HG03432 (cell line): ENCODE measurements around the gene PKDCC.
A peak's percentile ranks its signal among the peaks of the same experiment; 100 is the strongest.

Source experiments
- ATAC-seq: cut with Tn5 transposase; IDR thresholded peaks from one replicate; pipeline ENCODE4 v1.9.1; 2021; ENCODE audit warnings: mild to moderate bottlenecking, moderate library complexity; ENCODE audit not compliant: unreplicated experiment

Gene PKDCC, protein sequence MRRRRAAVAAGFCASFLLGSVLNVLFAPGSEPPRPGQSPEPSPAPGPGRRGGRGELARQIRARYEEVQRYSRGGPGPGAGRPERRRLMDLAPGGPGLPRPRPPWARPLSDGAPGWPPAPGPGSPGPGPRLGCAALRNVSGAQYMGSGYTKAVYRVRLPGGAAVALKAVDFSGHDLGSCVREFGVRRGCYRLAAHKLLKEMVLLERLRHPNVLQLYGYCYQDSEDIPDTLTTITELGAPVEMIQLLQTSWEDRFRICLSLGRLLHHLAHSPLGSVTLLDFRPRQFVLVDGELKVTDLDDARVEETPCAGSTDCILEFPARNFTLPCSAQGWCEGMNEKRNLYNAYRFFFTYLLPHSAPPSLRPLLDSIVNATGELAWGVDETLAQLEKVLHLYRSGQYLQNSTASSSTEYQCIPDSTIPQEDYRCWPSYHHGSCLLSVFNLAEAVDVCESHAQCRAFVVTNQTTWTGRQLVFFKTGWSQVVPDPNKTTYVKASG

DNA sequence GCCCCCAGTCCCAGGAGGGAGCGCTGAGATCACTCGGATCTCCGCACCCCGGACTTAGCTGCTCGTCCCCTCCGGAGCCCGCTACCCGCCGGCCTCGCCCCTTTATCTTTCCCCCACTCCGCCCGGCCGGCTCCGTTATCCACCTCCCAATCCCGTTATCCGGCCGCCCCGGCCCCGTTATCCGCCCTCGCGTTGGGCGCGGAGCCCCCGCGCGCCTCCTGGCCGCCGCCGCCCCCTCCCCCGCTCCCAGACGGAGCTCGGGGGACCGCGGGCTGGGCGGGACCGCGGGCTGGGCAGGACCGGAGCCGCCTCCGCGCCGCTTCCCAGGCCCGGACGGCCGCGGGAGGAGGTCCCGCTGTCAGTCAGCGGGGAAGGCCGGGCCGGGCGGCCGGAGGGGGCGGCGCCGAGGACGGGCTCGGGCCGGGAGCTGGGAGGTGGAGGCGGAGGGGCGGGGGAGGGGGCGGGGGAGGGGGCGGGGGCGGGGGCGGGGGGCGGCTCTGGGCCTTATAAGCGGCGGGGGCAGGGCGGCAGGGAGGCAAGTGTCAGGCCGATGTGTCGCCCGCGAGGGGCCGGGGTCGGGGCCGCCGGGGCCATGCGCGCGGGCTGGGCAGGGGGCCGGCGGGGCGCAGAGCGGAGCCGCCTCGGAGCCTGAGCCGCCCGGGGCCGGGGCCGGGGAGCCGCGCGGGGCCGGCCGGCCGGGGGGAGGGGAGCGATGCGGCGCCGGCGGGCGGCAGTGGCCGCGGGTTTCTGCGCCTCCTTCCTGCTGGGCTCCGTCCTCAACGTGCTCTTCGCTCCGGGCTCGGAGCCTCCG lies at the start of gene PKDCC:
Gene PKDCC, plus strand, starts transcription at position 534 of the 811 bp plus-strand sequence. Its CDS starts 179 bp downstream, at position 713.
- peak; percentile 72 for ATAC-seq

DNA sequence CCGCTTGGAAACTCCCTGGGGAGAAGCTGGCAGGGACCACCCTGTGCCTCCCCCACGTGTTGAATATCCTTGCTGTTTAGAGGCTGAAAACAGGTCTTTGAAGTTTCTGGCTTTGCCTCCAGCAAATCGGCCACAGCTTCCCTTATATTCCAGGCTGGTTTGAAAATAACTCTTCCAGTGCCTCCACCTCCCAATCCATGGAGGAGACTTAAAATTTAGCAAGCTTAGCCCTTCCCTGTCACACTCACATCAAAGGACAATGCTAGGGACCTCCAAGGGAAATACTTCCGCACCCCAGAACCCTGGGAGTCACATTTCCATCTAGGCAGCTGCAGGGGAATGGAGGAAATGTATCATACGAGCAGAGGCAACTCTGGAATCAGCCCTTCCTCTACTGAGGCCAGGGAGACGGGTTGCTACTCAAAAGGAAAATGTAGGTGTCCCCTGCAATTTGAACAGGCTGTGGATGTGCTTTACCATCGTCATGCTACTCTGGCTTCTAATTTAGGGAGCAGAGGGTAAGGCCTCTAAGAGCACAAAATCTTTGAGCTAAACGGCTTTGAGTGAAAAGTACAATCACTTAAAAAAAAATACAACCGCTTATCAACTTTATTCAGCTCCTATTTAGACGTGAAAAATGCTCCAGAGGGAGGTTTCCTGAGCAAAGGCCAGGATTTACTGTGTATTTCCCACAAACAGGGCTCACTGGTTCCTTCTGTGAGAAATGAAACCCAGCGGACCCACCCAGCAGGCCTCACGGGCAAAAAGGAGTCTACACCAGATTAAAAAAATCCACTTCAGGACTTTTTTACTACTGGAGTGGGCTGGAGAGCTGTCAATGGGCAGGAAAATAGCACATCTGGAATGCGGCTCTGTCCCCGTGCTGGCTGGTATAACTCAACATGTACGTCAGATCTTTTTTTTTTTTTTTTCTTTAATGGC lies 49.4 kb upstream of the PKDCC start:
- no peak for ATAC-seq

DNA sequence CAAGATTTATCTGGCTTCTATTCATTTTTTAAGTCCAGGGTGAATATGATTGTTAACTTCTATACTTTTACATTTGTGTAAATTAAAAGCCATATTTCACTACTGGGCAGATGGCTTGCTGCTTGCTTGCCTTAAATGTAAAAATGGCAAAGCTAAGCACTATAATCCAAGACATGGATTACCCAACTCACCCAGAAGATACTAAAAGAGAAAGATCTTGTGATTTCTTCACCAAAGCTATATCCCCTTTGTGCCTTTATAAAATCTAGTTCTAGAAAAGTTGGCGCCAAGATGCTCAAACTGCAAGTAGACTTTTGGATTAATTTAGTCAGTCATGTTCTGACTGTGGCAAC lies 48.7 kb upstream of the PKDCC start:
- ATAC-seq, result no peak

DNA sequence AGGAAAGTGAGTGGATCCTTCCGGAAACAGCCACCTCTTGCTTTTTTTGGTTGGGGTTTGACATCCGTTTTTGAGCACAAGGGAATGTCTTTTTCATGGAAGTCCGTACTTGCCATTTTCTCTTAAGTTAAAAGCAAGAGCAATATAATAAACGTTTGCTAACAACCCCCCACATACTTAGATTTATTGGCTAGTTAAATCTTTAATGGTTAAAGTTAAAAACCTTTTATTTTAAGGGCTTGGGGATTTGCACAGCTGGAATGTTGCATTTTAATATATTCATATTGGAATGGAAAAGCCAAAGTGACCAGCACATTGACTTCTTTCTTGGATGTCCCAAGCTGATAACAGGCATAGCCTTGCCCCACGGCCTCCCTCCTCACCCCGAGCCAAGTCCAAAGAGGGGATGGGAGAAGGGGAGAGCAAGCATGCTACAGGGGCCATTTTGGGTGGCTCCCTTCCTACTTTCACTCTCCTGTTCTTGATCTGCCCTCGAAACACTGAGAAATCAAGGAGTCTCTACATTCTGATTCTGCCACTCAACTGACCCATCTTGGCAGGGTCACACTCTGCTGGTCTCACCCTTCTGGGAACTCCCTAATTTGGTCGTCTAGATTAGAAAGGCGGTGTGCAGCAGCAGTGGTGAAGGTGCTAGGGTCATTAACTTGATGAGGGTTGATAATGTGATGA lies 48.1 kb upstream of the PKDCC start:
- ATAC-seq, result no peak

DNA sequence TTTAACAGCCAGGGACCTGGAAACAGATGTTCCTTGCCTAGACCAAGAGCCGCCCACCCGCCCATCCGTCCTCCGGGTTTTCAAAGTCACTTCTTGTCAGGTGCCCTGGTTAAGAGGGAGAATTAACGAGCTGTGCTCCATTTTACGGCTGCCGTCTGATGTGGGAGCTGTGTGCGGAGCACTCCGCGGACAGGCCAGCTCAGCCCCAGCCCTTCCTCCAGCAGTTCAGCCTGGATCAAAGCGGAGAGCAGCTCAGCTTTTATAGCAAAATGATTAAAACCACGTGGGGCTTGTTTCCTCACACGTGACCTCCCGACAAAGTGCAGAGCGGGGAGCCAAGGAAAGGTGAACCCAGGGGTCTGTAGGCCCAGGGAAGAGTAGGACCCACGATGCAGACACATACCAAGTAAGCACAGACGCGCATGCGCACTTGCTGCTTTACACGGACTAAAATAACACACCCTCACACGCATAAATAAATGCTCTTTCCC lies 46.1 kb upstream of the PKDCC start:
- no peak for ATAC-seq

DNA sequence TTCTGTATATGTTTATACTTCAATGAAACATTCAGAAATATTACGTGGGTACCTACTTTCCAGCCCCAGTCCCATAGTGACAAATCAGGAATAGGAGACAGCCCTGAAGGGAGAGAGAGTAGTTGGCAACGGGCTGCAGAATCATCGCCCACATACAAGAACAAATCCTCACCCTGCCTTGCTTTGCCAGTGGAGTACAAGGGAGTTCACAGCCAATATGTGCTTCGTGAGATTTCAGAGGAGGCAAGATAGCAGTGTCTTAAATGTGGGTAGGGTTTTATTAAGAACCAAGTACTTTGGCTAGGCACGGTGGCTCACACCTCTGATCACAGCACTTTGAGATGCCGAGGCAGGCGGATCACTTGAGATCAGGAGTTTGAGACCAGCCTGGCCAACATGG lies 40.3 kb upstream of the PKDCC start:
- ATAC-seq, result no peak

DNA sequence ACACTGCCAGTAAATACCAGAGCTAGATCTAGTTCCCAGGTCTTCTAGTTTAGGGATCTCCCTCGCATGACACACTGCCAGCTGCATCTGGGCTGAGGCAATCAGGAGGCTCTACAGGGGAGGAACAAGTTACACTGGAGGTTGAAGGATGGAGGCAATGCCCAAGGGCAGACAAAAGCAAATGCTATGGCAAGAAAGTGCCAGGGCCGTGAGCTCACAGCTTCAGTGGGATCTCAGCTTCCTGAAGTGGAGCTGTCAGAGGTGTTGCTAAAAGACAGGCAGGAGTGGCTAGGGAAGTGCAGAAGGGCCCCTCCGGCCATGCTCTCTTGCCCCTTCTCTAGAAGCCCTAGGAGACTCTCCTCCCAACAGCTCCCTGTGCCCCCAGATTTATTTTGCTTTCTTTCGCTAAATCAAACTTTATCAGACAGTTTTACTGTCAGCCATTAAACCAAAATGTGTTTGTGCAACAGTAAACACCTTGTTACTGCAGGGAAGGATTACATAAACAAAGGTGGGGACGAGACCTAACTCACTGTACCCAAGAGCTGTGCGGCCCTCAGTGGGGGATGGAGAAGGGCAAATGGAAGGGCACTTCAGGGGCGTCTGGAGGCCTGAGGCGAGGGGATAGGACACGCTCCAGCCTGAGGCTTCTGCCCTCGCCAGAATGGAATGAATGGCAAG lies 39.4 kb upstream of the PKDCC start:
- no peak for ATAC-seq

DNA sequence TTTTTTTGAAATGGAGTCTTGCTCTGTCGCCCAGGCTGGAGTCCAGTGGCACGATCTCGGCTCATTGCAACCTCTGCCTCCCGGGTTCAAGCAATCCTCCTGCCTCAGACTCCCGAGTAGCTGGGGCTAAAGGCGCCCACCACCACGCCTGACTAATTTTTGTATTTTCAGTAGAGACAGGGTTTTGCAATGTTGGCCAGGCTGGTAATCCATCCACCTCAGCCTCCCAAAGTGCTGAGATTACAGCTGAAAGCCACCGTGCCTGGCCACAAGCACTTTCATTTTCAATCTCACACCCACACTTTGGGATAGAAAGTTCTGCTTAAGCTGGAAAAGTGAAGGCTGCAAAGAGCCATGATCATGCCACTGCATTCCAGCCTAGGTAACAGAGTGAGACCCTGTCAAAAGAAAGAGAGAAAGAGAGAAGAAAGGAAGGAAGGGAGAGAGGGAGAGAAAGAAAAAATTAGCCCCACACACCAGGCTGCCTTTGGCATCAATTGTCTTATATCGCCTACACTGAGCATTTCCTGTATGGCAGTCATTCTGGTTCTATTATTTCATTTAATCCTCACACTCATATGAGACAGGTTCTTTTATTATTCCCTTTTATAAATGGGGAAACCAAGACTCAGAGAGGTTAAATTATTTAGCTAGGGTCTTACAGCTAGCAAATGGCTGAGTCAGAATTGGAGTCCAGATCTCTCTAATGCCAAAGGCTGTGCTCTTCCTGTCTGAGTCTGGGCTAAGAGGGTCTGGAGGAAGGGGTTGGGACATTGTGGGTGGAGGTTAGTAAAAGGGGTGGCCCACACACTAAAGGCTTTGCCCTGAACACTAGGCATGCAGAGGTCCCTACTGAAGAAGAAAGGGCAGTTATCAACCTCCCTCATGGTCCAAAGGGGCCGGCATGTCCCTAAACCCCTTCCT lies 37.9 kb upstream of the PKDCC start:
- peak; percentile 78 for ATAC-seq

DNA sequence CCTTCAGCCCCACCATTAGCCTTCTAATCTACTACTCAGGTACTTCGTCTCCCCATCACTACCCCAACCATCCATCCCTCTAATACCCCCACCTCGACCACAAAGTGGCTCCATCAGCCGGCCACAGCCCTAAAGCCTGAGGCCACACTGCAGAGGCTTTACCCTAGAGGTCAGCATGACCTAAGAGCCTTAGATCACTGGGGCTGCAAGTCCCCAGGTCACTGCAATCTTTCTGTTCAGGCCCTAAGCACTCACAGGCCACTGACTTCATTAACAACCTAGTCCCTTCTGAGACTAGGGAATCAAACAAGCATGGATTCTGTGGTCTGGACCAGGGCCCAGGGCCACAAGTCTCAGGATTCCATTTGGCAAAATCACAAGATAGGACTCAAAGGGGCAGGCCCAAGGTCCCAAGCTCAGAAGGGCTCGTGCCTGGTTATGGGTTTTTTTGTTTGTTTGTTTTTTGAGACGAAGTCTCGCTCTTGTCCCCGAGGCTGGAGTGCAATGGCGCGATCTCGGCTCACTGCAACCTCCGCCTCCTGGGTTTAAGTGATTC lies 37.0 kb upstream of the PKDCC start:
- no peak for ATAC-seq

DNA sequence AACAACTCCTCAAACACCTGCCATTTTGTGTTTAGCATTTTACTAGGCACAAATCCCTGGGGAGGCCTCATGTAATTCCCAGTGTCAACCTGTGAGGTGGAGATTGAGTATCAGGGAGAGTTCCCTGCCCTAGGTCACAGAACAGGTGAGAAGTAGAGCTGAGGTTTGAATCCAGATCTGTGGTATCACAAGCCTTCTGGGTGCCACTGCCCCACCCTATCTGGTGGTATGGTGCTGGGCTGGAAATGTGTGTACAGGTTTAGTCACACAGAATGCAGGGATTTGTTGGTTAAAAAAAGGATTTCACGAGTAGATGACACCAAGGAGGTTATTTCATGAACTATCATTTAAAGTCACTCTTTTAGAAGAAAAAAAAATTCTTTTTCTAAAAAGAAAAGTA lies 35.7 kb upstream of the PKDCC start:
- ATAC-seq, result no peak

DNA sequence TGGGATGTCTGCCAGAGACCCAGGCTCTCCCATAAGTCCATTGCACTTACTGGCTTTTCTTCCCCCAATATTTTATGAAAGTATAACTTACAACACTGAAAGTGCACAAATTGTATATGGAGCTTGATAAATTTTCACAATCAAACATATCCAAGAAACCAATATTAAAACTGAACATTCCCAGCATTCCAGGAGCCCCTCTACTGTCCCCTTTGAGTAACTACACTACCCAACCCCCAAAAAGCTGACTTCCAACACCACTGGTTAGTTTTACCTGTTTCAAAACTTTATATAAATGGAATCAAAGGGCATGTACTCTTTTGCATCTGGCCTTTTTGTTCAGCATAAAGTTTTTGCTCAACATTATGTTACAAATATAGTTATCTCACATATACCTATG lies 35.2 kb upstream of the PKDCC start:
- no peak for ATAC-seq

DNA sequence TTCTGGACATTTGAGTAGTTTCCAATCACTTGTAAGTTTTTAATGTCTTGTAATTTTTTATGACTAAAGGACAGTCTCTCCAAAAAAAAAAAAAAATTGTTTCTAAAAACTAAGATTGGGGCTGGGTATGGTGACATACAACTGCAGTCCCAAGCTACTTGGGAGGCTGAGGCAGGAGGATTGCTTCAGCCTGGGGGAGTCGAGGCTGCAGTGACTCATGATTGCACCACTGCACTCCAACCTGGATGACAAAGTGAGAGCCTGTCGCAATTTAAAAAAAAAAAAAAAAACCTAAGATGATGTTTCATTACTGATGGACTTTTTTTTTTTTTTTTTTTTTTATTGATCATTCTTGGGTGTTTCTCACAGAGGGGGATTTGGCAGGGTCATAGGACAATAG lies 34.4 kb upstream of the PKDCC start:
- no peak for ATAC-seq

DNA sequence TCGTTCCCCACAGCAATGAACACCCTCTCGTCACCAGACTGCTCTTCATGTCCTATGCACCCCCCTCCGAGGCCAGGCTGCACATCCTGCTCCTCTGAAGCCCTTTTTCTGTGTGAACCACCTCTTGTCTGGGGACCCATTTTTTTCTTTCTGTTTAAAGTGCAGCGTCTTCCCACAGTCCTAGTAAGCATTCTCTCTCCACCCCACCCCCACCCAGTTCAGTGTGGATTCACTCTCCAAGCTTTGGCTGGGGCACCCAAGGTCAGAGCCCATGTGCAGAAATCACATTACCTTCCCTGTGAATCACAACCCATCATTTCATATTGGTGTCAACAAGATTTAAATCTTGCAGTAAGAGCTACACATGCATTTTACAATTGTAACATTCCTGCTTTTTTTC lies 26.4 kb upstream of the PKDCC start:
- ATAC-seq, result no peak

DNA sequence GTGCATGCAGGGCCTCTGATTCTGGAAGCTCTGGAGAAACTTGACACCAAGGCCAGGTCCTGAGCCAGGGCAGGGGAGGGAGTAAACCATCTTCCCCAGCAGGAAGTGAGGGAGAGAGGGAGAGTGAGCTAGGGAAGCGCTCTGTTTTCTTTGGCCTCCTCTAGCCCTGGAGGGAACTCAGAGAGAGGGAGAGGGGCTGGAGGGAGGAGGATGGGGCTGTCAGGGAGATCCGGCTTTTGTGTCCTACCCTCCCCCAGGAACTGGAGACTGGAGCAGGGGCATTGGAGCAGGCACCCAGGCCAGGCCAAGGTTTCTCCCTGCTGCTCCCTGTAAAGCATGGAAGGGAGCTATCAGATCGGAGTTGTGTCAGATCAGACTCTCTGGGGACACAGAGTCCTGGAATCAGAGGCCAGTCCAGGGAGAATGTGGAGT lies 22.7 kb upstream of the PKDCC start:
- ATAC-seq, result no peak

DNA sequence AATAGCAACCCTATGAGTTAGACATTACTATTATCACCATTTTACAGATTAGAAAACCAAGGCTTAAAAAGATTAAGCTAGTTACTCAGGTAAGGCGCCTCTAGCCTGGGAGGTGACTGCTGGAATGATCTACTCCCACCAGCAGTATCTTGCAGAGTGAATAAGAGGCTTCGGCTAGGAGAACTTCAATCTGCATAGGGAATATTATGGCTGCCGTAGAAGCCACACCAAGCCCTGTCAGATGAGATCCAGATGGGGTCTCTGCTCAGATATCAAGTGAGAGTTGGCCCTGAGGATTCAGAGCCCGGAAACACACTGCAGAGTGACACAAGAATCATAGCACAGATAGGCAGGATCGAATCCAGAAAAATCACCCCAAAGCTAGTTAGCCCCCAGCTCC lies 21.5 kb upstream of the PKDCC start:
- no peak for ATAC-seq

DNA sequence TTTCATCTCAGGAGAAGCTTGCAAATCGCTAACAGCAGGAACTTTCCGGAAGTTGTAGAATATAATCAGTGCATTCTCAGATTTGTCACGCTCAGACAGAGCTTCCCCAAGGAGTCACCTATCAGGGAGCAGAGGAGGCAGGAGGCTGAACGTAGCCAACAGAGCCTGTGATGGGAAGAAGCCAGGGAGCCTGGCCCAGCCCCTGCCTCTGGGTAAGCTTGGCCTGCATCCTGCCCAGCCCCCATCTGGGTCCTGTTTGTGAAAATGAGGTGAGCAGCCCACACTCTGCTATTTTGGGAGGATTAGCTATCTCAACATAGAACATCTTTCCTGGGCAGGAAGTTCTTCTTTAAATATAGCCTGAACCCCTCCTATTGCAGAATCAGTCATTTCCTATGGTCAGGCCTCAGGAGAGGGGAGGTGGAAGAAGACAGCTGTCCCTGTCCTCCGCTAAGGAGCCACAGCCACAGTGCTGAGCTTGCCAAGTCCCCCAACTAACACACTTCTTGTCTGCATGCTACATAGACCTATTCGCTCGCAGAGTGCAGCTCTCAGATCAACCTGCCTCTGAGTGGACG lies 19.2 kb upstream of the PKDCC start:
- ATAC-seq, result peak; percentile 81

DNA sequence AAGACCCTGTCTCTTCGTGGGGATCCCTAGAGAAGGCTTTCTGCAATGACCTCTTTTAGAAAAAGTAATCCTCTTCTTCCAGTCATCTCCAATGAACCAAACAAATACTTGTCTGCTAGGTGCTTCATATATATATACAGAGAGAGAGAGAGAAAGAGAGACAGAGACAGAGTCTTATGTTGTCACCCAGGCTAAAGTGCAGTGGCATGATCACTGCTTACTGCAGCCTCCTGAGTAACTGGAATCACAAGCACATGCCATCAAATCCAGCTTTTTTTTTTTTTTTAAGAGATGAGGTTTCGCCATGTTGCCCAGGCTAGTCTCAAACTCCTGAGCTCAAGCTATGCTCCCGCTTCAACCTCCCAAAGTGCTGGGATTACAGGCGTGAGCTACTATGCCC lies 18.6 kb upstream of the PKDCC start:
- ATAC-seq, result peak; percentile 17

DNA sequence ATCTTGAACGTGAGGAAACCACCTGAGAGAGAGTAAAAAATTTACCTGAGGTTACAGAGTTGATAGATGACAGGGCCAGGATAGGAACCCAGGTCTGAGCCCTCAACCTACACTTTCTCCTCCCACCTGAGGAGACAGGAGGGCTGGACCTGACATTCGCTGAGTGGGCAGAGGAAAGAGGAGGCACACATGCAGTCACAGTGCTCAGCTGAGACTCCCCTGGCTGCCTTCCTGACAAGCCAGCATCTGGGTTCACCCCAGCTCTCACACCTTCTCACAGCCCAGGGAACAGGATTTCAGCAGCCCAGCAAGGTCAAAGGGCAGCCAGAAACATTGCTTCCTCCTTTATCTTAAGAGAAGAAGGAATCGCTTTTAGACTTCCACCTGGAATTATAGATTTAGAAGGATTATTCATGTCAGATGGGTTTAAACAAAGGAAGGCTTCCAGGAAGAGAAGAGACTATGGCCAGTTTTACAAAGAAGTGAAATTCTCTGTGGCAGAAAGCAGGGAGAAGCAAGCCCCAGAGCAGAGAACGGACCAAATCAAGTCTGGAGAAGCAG lies 18.1 kb upstream of the PKDCC start:
- ATAC-seq, result no peak
